Trophoblast cell (in vitro differentiated cells and primary cell): ENCODE results near the gene SMAD2.

Experiments used
- DNase-seq, 2 donors: peaks; one replicate each; pipeline ENCODE4 v3.0.0-alpha.2; 2016
- H2AFZ ChIP-seq: 2 replicates; pipeline ENCODE4 v1.6.1; 2013; ENCODE audit warnings: low read length, moderate library complexity, mild to moderate bottlenecking; ENCODE audit not compliant: insufficient read depth, poor library complexity
- H2AK5ac ChIP-seq: 2 replicates; pipeline ENCODE4 v1.6.1; 2013; ENCODE audit warnings: mild to moderate bottlenecking, low read length
- H2BK120ac ChIP-seq: 2 replicates; pipeline ENCODE4 v1.6.1; 2013; ENCODE audit warnings: low read length, mild to moderate bottlenecking, moderate library complexity; ENCODE audit not compliant: insufficient read depth, poor library complexity
- H2BK12ac ChIP-seq: 2 replicates; pipeline ENCODE4 v1.6.1; 2013; ENCODE audit warnings: mild to moderate bottlenecking, low read length, moderate library complexity
- H2BK5ac ChIP-seq: 2 replicates; pipeline ENCODE4 v1.6.1; 2013; ENCODE audit warnings: low read length, low read depth, moderate library complexity, mild to moderate bottlenecking; ENCODE audit not compliant: poor library complexity
- H3K14ac ChIP-seq: 2 replicates; pipeline ENCODE4 v1.6.1; 2013; ENCODE audit warnings: mild to moderate bottlenecking, low read length
- H3K18ac ChIP-seq: 2 replicates; pipeline ENCODE4 v1.6.1; 2013; ENCODE audit warnings: mild to moderate bottlenecking, low read length
- H3K23ac ChIP-seq: 2 replicates; pipeline ENCODE4 v1.6.1; 2013; ENCODE audit warnings: low read length
- H3K27ac ChIP-seq: 2 replicates; pipeline ENCODE4 v1.5.1; 2013; ENCODE audit warnings: low read depth, mild to moderate bottlenecking, inconsistent platforms, low read length, moderate library complexity
- H3K27me3 ChIP-seq: 2 replicates; pipeline ENCODE4 v1.6.1; 2013; ENCODE audit warnings: inconsistent platforms, mild to moderate bottlenecking, low read length, moderate library complexity; ENCODE audit not compliant: insufficient read depth
- H3K36me3 ChIP-seq, 2 experiments: 1 replicate in 1 of 2; 2 replicates in 1 of 2; pipeline ENCODE4 v1.6.1; 2013; ENCODE audit warnings: low read length in 2 of 2, mild to moderate bottlenecking in 2 of 2, moderate library complexity in 1 of 2; ENCODE audit not compliant: insufficient read depth in 2 of 2, control insufficient read depth in 1 of 2
- H3K4ac ChIP-seq: 2 replicates; pipeline ENCODE4 v1.6.1; 2013; ENCODE audit warnings: low read depth, mild to moderate bottlenecking, low read length, moderate library complexity
- H3K4me1 ChIP-seq, 2 experiments: 1 replicate in 1 of 2; 2 replicates in 1 of 2; pipeline ENCODE4 v1.6.1; 2013; ENCODE audit warnings: low read length in 2 of 2, mild to moderate bottlenecking in 2 of 2, moderate library complexity in 1 of 2; ENCODE audit not compliant: insufficient read depth in 2 of 2, control insufficient read depth in 1 of 2
- H3K4me2 ChIP-seq: 2 replicates; pipeline ENCODE4 v1.6.1; 2013; ENCODE audit warnings: inconsistent platforms, mild to moderate bottlenecking, low read length, moderate library complexity
- H3K4me3 ChIP-seq: 2 replicates; pipeline ENCODE4 v1.5.1; 2013; ENCODE audit warnings: mild to moderate bottlenecking, low read depth, low read length, inconsistent platforms
- H3K79me1 ChIP-seq: one replicate; pipeline ENCODE4 v1.6.1; 2013; ENCODE audit warnings: low read length
- H3K79me2 ChIP-seq: 2 replicates; pipeline ENCODE4 v1.6.1; 2013; ENCODE audit warnings: low read length, mild to moderate bottlenecking; ENCODE audit not compliant: control insufficient read depth, insufficient read depth, poor library complexity
- H3K9ac ChIP-seq: 2 replicates; pipeline ENCODE4 v1.6.1; 2013; ENCODE audit warnings: mild to moderate bottlenecking, low read length
- H3K9me3 ChIP-seq: 2 replicates; pipeline ENCODE4 v1.6.1; 2013; ENCODE audit warnings: low read depth, mild to moderate bottlenecking, control low read depth, inconsistent platforms, low read length; ENCODE audit not compliant: insufficient read depth
- H4K12ac ChIP-seq: 2 replicates; pipeline ENCODE4 v1.6.1; 2013; ENCODE audit warnings: low read depth, mild to moderate bottlenecking, low read length, moderate library complexity
- H4K8ac ChIP-seq: 2 replicates; pipeline ENCODE4 v1.6.1; 2013; ENCODE audit warnings: low read depth, mild to moderate bottlenecking, low read length, moderate library complexity
- H4K91ac ChIP-seq: one replicate; pipeline ENCODE4 v1.6.1; 2013; ENCODE audit warnings: low read depth, mild to moderate bottlenecking, low read length, moderate library complexity
- WGBS: extraction: QIAGEN DNeasy Blood & Tissue Kit; methylation state at CpG from one replicate; pipeline ENCODE4 v1.1.7; 2013; ENCODE audit warnings: missing lambda C conversion rate; ENCODE audit not compliant: insufficient read length, insufficient coverage; ENCODE audit errors: extremely low coverage; 5-methylcytosine and 5-hydroxymethylcytosine counted together

Gene SMAD2

DNA sequence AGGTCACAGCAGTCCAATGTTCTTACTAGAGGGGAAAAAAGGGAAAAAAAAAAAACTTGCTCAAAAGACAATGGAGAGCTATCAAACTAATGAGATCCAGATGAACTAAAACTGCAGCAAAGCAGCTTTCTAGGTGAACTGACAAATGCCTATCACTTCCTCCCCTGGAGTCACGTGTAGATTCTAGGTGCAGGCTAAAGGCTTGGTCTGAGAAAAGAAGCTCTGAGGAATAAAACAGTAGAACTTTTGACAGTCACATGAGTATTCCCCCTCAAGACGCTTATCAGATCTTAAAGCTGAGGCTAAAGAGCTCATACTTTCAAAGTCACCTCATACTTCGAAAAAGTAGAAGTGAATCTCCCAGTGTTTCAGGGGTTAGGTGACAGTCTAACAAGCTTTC is 42.3 kb downstream of the SMAD2 start:
- H2BK5ac ChIP-seq, result no peak overlapping the region
- peaks cover 4 to 8% of the 10 kb centered on the region in 2 experiments for H3K4me1 ChIP-seq
- H2BK12ac ChIP-seq, result no peak overlapping the region
- H2AFZ ChIP-seq, result no peak overlapping the region
- no peak overlapping the region for H4K91ac ChIP-seq
- no peak overlapping the region for H4K12ac ChIP-seq
- no peaks in the 10 kb centered on the region for H3K27me3 ChIP-seq
- WGBS, result no CpG with 5 or more reads among the region's 3 CpGs
- no peak overlapping the region for H2BK120ac ChIP-seq
- peaks cover 2% of the 10 kb centered on the region for H3K79me2 ChIP-seq
- H3K14ac ChIP-seq, result no peak overlapping the region
- H4K8ac ChIP-seq, result no peak overlapping the region
- no peak for DNase-seq
- no peak overlapping the region for H3K9ac ChIP-seq
- H3K9me3 ChIP-seq, result no peaks in the 10 kb centered on the region
- no peak overlapping the region for H2AK5ac ChIP-seq
- no peak overlapping the region for H3K23ac ChIP-seq
- peaks cover 2% of the 10 kb centered on the region for H3K79me1 ChIP-seq
- no peak overlapping the region for H3K4ac ChIP-seq
- H3K18ac ChIP-seq, result no peak overlapping the region
- no peak overlapping the region for H3K4me3 ChIP-seq
- H3K4me2 ChIP-seq, result no peak overlapping the region
- H3K27ac ChIP-seq, result no peak overlapping the region
- H3K36me3 ChIP-seq, result peaks cover 1 to 6% of the 10 kb centered on the region in 2 experiments

- H2BK120ac ChIP-seq, result no peak overlapping the region
- no peak overlapping the region for H4K12ac ChIP-seq
- H3K9me3 ChIP-seq, result no peaks in the 10 kb centered on the region
- H3K4me3 ChIP-seq, result no peak overlapping the region
- peak overlapping the region; percentile 32 for H3K27ac ChIP-seq
- peaks cover 2% of the 10 kb centered on the region for H3K79me1 ChIP-seq
- H3K18ac ChIP-seq, result no peak overlapping the region
- 100% methylated on average over 1 of the region's 4 CpGs for WGBS
- no peak overlapping the region for H3K4me2 ChIP-seq
- no peak overlapping the region for H3K9ac ChIP-seq
- no peak overlapping the region for H2AFZ ChIP-seq
- H3K23ac ChIP-seq, result no peak overlapping the region
- H2BK12ac ChIP-seq, result peak overlapping the region; percentile 15
- H2BK5ac ChIP-seq, result peak overlapping the region; percentile 27
- H3K14ac ChIP-seq, result no peak overlapping the region
- no peak for DNase-seq
- H3K79me2 ChIP-seq, result peaks cover 3% of the 10 kb centered on the region
- H3K4ac ChIP-seq, result peak overlapping the region; percentile 58
- H3K36me3 ChIP-seq, result peaks cover 2 to 6% of the 10 kb centered on the region in 2 experiments
- H4K91ac ChIP-seq, result no peak overlapping the region
- H3K27me3 ChIP-seq, result no peaks in the 10 kb centered on the region
- no peak overlapping the region for H2AK5ac ChIP-seq
- H4K8ac ChIP-seq, result no peak overlapping the region
- H3K4me1 ChIP-seq, result peaks cover 4 to 9% of the 10 kb centered on the region in 2 experiments
These were observed 43.2 kb downstream of the SMAD2 start for GRCh38 chr18:47887227-47887626.

DNA sequence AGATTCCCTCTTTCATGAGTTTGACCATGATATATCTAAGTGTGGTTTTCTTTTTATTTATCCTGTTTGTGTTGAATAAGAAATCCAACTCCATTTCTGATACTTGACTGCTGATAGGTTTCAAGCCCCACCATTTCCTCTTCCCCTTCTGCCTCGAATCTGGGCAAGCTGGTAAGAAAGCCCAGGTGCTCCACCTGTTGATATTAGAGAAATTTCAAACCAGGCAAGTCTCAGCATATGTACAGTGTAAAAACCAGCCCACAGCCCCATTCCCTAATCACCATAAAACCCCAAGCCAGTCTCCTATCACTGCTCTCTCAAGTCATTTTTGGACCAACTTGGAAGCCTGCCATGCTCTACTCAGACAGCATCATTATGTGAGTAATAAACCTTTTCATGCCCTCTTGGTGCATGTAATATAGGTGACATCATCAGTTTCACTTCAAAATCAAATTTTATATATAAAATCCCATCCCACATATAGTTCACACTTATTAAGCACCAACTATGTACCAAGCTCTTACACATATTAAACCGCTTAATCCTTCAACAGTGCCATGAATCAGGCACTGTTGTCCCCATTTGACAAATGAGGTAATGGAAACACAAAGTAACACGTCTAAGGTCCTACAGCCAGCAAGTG is 46.6 kb downstream of the SMAD2 start:
- Histone ChIP-seq H3K79me2 (peaks cover 6% of the 10 kb centered on the region), H4K12ac (no peak overlapping the region), H3K4me1 (peaks cover 8 to 19% of the 10 kb centered on the region in 2 experiments), H3K9ac (no peak overlapping the region), H3K4me2 (no peak overlapping the region), H3K27me3 (no peaks in the 10 kb centered on the region), H3K18ac (no peak overlapping the region), H3K9me3 (no peaks in the 10 kb centered on the region), H2BK5ac (no peak overlapping the region), H2AK5ac (no peak overlapping the region), H2BK12ac (no peak overlapping the region), H4K8ac (no peak overlapping the region), H3K27ac (no peak overlapping the region), H2AFZ (no peak overlapping the region), H3K23ac (no peak overlapping the region), H4K91ac (no peak overlapping the region), H2BK120ac (no peak overlapping the region), H3K79me1 (peaks cover 4% of the 10 kb centered on the region), H3K4me3 (no peak overlapping the region), H3K36me3 (peaks cover 2 to 3% of the 10 kb centered on the region in 2 experiments), H3K4ac (peak overlapping the region; percentile 62), H3K14ac (no peak overlapping the region)
- no CpG with 5 or more reads among the region's 3 CpGs for WGBS
- DNase-seq, result no peak

DNA sequence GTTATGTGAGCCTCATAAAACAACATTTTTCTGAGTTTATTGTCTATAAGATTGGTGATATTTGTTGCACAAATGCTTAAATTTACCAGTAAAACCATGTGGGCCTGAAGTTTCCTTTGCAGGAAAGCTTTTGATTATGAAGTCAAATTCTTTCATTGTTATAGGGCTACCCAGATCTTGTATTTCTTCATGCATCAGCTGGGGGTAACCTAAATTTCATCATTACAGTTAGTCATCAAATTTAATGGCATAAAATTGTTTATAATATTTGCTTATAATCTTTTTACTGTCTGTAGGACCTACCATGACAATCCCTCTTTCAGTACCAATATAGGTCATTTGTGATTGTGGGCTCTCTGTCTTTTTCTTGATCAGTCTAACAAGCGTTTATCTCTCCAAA is 47.8 kb downstream of the SMAD2 start:
- Histone ChIP-seq H3K27me3 (no peaks in the 10 kb centered on the region), H2BK5ac (no peak overlapping the region), H4K8ac (no peak overlapping the region), H2AK5ac (no peak overlapping the region), H3K14ac (no peak overlapping the region), H3K23ac (no peak overlapping the region), H3K4ac (no peak overlapping the region), H3K18ac (no peak overlapping the region), H4K91ac (no peak overlapping the region), H3K4me2 (no peak overlapping the region), H3K9me3 (no peaks in the 10 kb centered on the region), H3K4me1 (peaks cover 8 to 15% of the 10 kb centered on the region in 2 experiments), H3K27ac (no peak overlapping the region), H3K4me3 (no peak overlapping the region), H4K12ac (no peak overlapping the region), H3K79me2 (peaks cover 6% of the 10 kb centered on the region), H2BK12ac (no peak overlapping the region), H2BK120ac (no peak overlapping the region), H3K36me3 (peaks cover 2 to 3% of the 10 kb centered on the region in 2 experiments), H3K79me1 (peaks cover 4% of the 10 kb centered on the region), H2AFZ (no peak overlapping the region), H3K9ac (no peak overlapping the region)
- DNase-seq, result no peak
- no CpG with 5 or more reads among the region's 1 CpG for WGBS
